RWPE2 (cell line): ENCODE measurements around the gene SULT1E1.
"Not testable (repeated sequence)": the region's sequence is repeated elsewhere in the genome, so short reads cannot be mapped to it uniquely, and the experiment has no call there.

Source experiments
- ATAC-seq: fragments of 200-7000 bp; cut with Tn5 transposase; 3 replicates; pipeline ENCODE4 v1.9.1; 2021; ENCODE audit warnings: low read depth
- DNase-seq: peaks from one replicate; pipeline ENCODE4 v3.0.0-alpha.2; 2020; ENCODE audit warnings: low spot score
- H3K27ac ChIP-seq: fragments of 450-650 bp; 2 replicates; pipeline ENCODE4 v1.5.1; 2017; ENCODE audit warnings: mild to moderate bottlenecking; ENCODE audit not compliant: poor library complexity, severe bottlenecking
- H3K27me3 ChIP-seq: fragments of 250-450 bp; sonication (Bioruptor Pico); 2 replicates; pipeline ENCODE4 v1.5.1; 2021; ENCODE audit warnings: mild to moderate bottlenecking, moderate library complexity; ENCODE audit not compliant: insufficient read depth, poor library complexity, severe bottlenecking
- H3K36me3 ChIP-seq: fragments of 250-450 bp; sonication (Bioruptor Pico); 2 replicates; pipeline ENCODE4 v1.5.1; 2020; ENCODE audit warnings: low read depth, mild to moderate bottlenecking, moderate library complexity
- H3K4me1 ChIP-seq: fragments of 250-450 bp; sonication (Bioruptor Pico); 2 replicates; pipeline ENCODE4 v1.5.1; 2021; ENCODE audit warnings: mild to moderate bottlenecking, moderate library complexity; ENCODE audit not compliant: insufficient read depth, poor library complexity, severe bottlenecking
- H3K4me3 ChIP-seq: fragments of 250-450 bp; sonication (Bioruptor Pico); 2 replicates; pipeline ENCODE4 v1.5.1; 2021; ENCODE audit warnings: mild to moderate bottlenecking, moderate library complexity; ENCODE audit not compliant: severe bottlenecking
- H3K9me3 ChIP-seq: fragments of 250-450 bp; sonication (Bioruptor Pico); 2 replicates; pipeline ENCODE4 v1.5.1; 2021; ENCODE audit warnings: mild to moderate bottlenecking, moderate library complexity; ENCODE audit not compliant: severe bottlenecking
- TF ChIP-seq, protein P1 (sequence below): fragments of 450-650 bp; IDR thresholded peaks from one replicate; pipeline ENCODE4 v1.5.1; 2017; ENCODE audit warnings: mild to moderate bottlenecking, moderate library complexity; ENCODE audit not compliant: poor library complexity, severe bottlenecking

Gene SULT1E1

DNA sequence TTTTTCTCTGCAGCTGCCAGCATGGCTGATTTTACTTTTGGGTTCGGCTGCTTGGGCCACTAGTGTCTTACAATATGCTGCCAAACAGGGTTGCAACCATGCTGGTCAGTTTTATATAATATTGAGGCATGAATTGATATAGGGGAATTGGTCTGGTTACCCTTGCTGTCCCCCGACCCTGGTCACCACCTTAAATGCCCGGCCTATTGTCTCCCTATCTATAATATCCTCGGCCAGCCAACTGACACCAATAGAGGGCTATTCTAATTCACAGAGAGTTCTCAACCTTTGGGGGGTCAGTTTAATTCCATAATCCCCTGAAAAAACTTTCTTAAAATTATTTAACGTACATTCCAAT is 28.7 kb downstream of the SULT1E1 start:
- TF ChIP-seq, protein P1, sequence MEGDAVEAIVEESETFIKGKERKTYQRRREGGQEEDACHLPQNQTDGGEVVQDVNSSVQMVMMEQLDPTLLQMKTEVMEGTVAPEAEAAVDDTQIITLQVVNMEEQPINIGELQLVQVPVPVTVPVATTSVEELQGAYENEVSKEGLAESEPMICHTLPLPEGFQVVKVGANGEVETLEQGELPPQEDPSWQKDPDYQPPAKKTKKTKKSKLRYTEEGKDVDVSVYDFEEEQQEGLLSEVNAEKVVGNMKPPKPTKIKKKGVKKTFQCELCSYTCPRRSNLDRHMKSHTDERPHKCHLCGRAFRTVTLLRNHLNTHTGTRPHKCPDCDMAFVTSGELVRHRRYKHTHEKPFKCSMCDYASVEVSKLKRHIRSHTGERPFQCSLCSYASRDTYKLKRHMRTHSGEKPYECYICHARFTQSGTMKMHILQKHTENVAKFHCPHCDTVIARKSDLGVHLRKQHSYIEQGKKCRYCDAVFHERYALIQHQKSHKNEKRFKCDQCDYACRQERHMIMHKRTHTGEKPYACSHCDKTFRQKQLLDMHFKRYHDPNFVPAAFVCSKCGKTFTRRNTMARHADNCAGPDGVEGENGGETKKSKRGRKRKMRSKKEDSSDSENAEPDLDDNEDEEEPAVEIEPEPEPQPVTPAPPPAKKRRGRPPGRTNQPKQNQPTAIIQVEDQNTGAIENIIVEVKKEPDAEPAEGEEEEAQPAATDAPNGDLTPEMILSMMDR, result no peak
- Histone ChIP-seq H3K4me1 (no peaks in the 10 kb centered on the region), H3K27ac (no peak overlapping the region), H3K36me3 (no peaks in the 10 kb centered on the region), H3K9me3 (no peaks in the 10 kb centered on the region), H3K27me3 (no peaks in the 10 kb centered on the region), H3K4me3 (no peak overlapping the region)
- DNase-seq (no peak), ATAC-seq (no peak)

DNA sequence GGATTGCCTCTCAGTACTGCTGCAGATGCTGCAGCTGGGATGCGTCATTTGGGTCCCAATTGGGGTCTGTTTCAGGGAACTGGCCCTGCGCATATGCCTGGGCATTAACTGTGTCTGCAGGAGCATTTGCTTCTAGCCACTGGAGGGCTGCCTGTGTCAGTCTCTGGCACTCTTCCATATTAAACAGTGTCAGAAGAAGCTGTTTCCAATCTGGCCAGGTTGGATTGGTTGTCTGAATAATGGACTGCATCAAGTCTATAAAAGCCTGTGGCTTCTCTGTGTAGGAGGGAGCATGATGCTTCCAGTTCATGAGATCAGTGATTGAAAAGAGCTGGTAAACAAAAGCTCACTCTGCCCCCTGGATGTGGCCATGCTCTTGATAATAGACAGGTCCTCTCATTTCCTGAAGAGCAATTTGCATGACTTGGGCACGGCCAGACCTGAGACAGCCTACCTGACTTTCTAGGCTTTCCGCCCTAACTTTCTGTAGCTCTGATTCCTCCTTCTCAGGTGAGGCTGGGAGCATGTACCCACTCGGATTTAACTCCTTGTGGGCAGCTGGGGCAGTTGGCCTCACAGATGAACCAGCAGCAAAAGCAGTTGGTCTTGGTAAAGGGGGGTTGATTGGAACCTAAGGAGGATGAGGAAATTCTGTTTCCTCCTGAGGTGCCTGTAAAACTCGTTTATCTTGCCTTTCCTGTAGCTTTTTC is 29.2 kb downstream of the SULT1E1 start:
- H3K4me3 ChIP-seq, result no peak overlapping the region
- no peak for DNase-seq
- ATAC-seq, result peak; percentile 45; the same call in 1 of the 3 replicates

DNA sequence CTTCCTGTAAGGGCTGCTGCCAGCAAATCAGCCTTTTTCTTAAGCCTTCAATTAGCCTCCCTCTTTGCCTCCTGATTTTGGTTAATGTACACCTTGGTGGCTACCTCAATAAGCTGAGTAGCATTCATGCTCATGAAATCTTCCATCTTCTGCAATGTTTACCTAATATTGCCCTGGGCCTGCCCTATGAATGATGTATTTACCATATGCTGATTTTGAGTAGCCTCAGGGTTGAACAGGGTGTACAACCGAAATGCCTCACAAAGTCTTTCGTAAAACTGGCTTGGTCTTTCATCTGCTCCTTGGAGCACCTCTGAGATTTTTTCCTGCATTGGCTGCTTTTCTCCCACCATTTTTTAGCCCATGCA is 29.8 kb downstream of the SULT1E1 start:
- TF ChIP-seq, protein P1, result no peak
- DNase-seq, result no peak
- H3K36me3 ChIP-seq, result no peaks in the 10 kb centered on the region
- H3K27ac ChIP-seq, result no peak overlapping the region
- H3K27me3 ChIP-seq, result no peaks in the 10 kb centered on the region
- H3K9me3 ChIP-seq, result no peaks in the 10 kb centered on the region
- ATAC-seq, result no peak
- no peak overlapping the region for H3K4me3 ChIP-seq
- H3K4me1 ChIP-seq, result no peaks in the 10 kb centered on the region

More for the DNA sequence above, 29.2 kb downstream of the SULT1E1 start:
- TF ChIP-seq, protein P1, result peak; percentile 5
- no peaks in the 10 kb centered on the region for H3K4me1 ChIP-seq
- H3K27ac ChIP-seq, result no peak overlapping the region
- H3K36me3 ChIP-seq, result no peaks in the 10 kb centered on the region
- no peaks in the 10 kb centered on the region for H3K27me3 ChIP-seq
- H3K9me3 ChIP-seq, result no peaks in the 10 kb centered on the region

DNA sequence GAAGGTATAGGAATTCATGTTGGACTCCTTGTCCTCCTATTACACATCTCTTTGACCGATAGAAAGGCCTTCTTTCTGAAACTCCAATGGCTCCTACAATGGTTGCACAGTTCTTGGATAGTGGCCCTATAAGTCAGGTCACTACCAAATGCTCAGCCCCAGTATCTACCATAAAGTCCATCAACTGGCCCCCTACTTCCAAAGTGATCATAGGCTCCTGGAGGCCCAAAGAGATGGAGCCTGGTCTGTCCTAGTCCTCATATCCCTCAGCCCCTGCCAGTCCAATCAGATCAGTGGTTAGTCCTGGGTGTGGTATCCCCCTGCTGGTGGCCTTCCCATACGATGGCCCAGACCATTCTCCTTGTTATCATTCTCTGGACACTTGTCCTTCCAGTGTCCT is 30.3 kb downstream of the SULT1E1 start:
- no peak for ATAC-seq
- TF ChIP-seq, protein P1, result no peak
- H3K27ac ChIP-seq, result no peak overlapping the region

DNA sequence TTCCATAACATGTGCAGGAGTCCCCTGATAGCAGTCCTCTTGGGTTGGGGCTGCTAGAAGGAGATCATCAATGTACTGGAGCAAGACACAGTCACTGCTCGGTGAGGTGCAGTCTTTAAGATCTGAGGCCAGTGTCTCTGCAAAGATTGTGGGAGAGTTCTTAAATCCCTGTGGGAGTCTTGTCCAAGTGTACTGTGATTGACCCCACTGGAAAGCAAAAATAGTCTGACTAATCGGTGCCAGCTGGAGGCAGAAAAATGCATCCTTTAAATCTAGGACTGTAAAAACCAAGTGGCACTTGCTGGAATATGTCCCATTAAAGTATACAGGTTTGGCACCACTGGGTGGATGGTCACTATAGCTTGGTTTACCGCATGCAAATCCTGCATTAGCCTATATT is 31.1 kb downstream of the SULT1E1 start:
- TF ChIP-seq, protein P1, result no peak
- Histone ChIP-seq H3K4me1 (no peaks in the 10 kb centered on the region), H3K4me3 (no peak overlapping the region), H3K9me3 (no peaks in the 10 kb centered on the region), H3K36me3 (no peaks in the 10 kb centered on the region), H3K27me3 (no peaks in the 10 kb centered on the region), H3K27ac (no peak overlapping the region)
- DNase-seq (no peak), ATAC-seq (no peak)

More for the DNA sequence above, 30.3 kb downstream of the SULT1E1 start:
- Histone ChIP-seq H3K36me3 (no peaks in the 10 kb centered on the region), H3K4me3 (no peak overlapping the region), H3K9me3 (no peaks in the 10 kb centered on the region), H3K4me1 (no peaks in the 10 kb centered on the region), H3K27me3 (no peaks in the 10 kb centered on the region)
- DNase-seq, result no peak

DNA sequence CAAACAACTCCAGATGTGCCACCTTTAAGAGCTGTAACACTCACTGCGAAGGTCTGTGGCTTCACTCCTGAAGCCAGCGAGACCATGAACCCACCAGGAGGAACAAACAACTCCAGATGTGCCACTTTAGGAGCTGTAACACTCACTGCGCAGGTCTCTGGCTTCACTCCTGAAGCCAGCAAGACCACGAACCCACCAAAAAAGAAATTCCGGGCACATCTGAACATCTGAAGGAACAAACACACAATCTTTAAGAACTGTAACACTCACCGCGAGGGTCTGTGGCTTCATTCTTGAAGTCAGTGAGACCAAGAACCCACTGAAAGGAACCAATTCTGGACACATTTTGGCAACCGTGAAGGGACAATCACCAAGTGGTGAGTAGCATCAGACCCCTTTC is 34.9 kb downstream of the SULT1E1 start:
- H3K27me3 ChIP-seq, H3K27ac ChIP-seq, DNase-seq, H3K4me3 ChIP-seq, ATAC-seq, H3K36me3 ChIP-seq, H3K9me3 ChIP-seq, H3K4me1 ChIP-seq: not testable (repeated sequence)
